NCI-H1436 (cell line): ENCODE data around the gene COX4I1.

Source experiments
- DNase-seq: peaks from one replicate; lab custom pipeline; 2025; lab: John Stamatoyannopoulos, UW

COX4I1 gene

GRCh38 chr16:85840801-85841200, 41.3 kb downstream of the COX4I1 start:
- DNase-seq: no peak

GRCh38 chr16:85842435-85842834, 42.9 kb downstream of the COX4I1 start:
- DNase-seq: no peak

GRCh38 chr16:85842848-85843247, 43.4 kb downstream of the COX4I1 start:
- DNase-seq: no peak

- no peak for DNase-seq
These were observed 44.1 kb downstream of the COX4I1 start for GRCh38 chr16:85843471-85844168.

GRCh38 chr16:85844169-85844481, 44.6 kb downstream of the COX4I1 start:
- no peak for DNase-seq

- DNase-seq: no peak
These were observed 45.3 kb downstream of the COX4I1 start for GRCh38 chr16:85844786-85845185.

- no peak for DNase-seq
These were observed 45.8 kb downstream of the COX4I1 start for GRCh38 chr16:85845266-85845665.

GRCh38 chr16:85846461-85846860, 47.0 kb downstream of the COX4I1 start:
- no peak for DNase-seq

- no peak for DNase-seq
These were observed 47.5 kb downstream of the COX4I1 start for GRCh38 chr16:85847036-85847435.

- no peak for DNase-seq
These were observed 48.4 kb downstream of the COX4I1 start for GRCh38 chr16:85847681-85848601.

- DNase-seq: no peak
These were observed 49.5 kb downstream of the COX4I1 start for GRCh38 chr16:85848986-85849385.

GRCh38 chr16:85849388-85849787, 49.9 kb downstream of the COX4I1 start:
- no peak for DNase-seq

- DNase-seq: no peak
These were observed 50.9 kb downstream of the COX4I1 start for GRCh38 chr16:85850344-85850880.

- no peak for DNase-seq
These were observed 51.7 kb downstream of the COX4I1 start for GRCh38 chr16:85851034-85851785.

GRCh38 chr16:85853547-85854545, 54.4 kb downstream of the COX4I1 start:
- DNase-seq: no peak

- DNase-seq: no peak
These were observed 55.4 kb downstream of the COX4I1 start for GRCh38 chr16:85854935-85855334.

- DNase-seq: no peak
These were observed 56.6 kb downstream of the COX4I1 start for GRCh38 chr16:85856079-85856478.

- no peak for DNase-seq
These were observed 57.1 kb downstream of the COX4I1 start for GRCh38 chr16:85856585-85856984.
